Sigmoid colon (tissue), 4 donors: ENCODE results near the gene COL28A1.

Experiments
- EP300 ChIP-seq, 4 donors: sonication (generic); formaldehyde crosslinking; IDR thresholded peaks; one replicate each; pipeline ENCODE4 v1.6.1; 2017; ENCODE audit warnings: antibody characterized with exemption in 4 of 4
- POLR2A ChIP-seq, 2 donors: fragments of 450-650 bp; IDR thresholded peaks; one replicate each; pipeline ENCODE4 v1.6.1; 2016; ENCODE audit warnings: antibody characterized with exemption in 2 of 2, mild to moderate bottlenecking in 2 of 2, moderate library complexity in 2 of 2
- TF ChIP-seq, protein P1 (sequence below), 4 experiments: fragments of 450-650 bp in 3 of 4; fragments of 200-600 bp in 1 of 4; IDR thresholded peaks; one replicate each; pipeline ENCODE4 v1.5.1; 2016 to 2019; ENCODE audit warnings: antibody characterized with exemption in 4 of 4, mild to moderate bottlenecking in 3 of 4, moderate library complexity in 2 of 4

GRCh38 chr7:7522421-7522820 is 13.3 kb downstream of the COL28A1 start:
- TF ChIP-seq, protein P1, sequence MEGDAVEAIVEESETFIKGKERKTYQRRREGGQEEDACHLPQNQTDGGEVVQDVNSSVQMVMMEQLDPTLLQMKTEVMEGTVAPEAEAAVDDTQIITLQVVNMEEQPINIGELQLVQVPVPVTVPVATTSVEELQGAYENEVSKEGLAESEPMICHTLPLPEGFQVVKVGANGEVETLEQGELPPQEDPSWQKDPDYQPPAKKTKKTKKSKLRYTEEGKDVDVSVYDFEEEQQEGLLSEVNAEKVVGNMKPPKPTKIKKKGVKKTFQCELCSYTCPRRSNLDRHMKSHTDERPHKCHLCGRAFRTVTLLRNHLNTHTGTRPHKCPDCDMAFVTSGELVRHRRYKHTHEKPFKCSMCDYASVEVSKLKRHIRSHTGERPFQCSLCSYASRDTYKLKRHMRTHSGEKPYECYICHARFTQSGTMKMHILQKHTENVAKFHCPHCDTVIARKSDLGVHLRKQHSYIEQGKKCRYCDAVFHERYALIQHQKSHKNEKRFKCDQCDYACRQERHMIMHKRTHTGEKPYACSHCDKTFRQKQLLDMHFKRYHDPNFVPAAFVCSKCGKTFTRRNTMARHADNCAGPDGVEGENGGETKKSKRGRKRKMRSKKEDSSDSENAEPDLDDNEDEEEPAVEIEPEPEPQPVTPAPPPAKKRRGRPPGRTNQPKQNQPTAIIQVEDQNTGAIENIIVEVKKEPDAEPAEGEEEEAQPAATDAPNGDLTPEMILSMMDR (IDR thresholded peaks at IDR 0.05) = no peak
- TF ChIP-seq EP300 (IDR thresholded peaks at IDR 0.05) (no peak), POLR2A (IDR thresholded peaks at IDR 0.05) (no peak)
